ENCODE data around the gene KLHL29. TPM values are rescaled to one million over a fixed set of nuclear protein-coding genes. Genes with fewer than 3 reads are reported as not detected.

KLHL29 gene
- polyA plus RNA-seq, 3 donors: 0.03 TPM; not detected in 2

DNA sequence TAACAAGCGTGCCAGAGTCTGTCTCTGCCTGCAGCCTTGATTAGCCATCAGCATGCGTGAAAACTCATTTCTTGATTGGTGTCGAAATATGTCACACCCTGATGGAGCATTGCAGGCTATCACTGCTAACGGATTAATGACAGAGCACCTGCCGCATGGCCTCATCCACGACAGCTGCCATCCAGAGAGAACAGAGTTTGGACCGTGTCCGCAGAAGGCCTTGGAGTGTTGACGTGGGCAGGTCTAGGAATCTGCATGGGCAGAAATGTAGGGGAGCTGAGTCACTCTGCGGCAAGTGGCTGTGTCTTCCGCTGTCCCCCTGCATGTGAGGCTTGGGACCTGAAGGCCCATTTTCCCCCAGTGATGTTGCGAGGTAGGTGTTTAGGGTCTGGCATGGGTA is 43.0 kb downstream of the KLHL29 start:
- Histone ChIP-seq H3K9me3 (replicated peaks in 1 of 2; ENCODE audit: control insufficient read depth in 1 of 2, insufficient read depth in 1 of 2, low read length in 2 of 2) (no peaks in the 10 kb centered on the region), H3K27ac (ENCODE audit: low read depth in 1 of 2, low read length in 2 of 2) (no peak overlapping the region), H3K4me2 (replicated peaks; ENCODE audit: extremely low read depth, low read length, poor library complexity, severe bottlenecking) (no peak overlapping the region), H3K27me3 (ENCODE audit: control insufficient read depth in 2 of 2, insufficient read depth in 2 of 2, low read length in 2 of 2) (no peaks in the 10 kb centered on the region), H3K36me3 (replicated peaks in 1 of 2; ENCODE audit: control insufficient read depth in 1 of 2, insufficient read depth in 2 of 2, low read length in 2 of 2) (no peaks in the 10 kb centered on the region), H2AFZ (ENCODE audit: insufficient read depth, low read depth, low read length, poor library complexity, severe bottlenecking) (no peak overlapping the region), H3K4me1 (ENCODE audit: control insufficient read depth in 1 of 2, insufficient read depth in 2 of 2, low read length in 2 of 2) (no peaks in the 10 kb centered on the region), H4K20me1 (ENCODE audit: insufficient read depth, low read length) (no peaks in the 10 kb centered on the region), H3K4me3 (replicated peaks in 1 of 3; ENCODE audit: low read depth in 2 of 3, low read length in 3 of 3) (no peak overlapping the region), H3K79me2 (ENCODE audit: insufficient read depth, low read length) (no peaks in the 10 kb centered on the region), H3K9ac (ENCODE audit: insufficient read depth, low read length, poor library complexity, severe bottlenecking) (no peak overlapping the region)
- no peak for DNase-seq
- H3K27me3 Mint-ChIP-seq (ENCODE audit: low read depth in 3 of 3): peaks cover 4 to 15% (median 13%) of the 10 kb centered on the region in 3 donors
- TF ChIP-seq, protein P1, sequence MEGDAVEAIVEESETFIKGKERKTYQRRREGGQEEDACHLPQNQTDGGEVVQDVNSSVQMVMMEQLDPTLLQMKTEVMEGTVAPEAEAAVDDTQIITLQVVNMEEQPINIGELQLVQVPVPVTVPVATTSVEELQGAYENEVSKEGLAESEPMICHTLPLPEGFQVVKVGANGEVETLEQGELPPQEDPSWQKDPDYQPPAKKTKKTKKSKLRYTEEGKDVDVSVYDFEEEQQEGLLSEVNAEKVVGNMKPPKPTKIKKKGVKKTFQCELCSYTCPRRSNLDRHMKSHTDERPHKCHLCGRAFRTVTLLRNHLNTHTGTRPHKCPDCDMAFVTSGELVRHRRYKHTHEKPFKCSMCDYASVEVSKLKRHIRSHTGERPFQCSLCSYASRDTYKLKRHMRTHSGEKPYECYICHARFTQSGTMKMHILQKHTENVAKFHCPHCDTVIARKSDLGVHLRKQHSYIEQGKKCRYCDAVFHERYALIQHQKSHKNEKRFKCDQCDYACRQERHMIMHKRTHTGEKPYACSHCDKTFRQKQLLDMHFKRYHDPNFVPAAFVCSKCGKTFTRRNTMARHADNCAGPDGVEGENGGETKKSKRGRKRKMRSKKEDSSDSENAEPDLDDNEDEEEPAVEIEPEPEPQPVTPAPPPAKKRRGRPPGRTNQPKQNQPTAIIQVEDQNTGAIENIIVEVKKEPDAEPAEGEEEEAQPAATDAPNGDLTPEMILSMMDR (IDR thresholded peaks at IDR 0.05): no peak
- no peaks in the 10 kb centered on the region for H3K4me1 Mint-ChIP-seq
- H3K27ac Mint-ChIP-seq: no peak overlapping the region
- no peak overlapping the region for H3K4me3 Mint-ChIP-seq
- no peaks in the 10 kb centered on the region for H3K36me3 Mint-ChIP-seq
- intact Hi-C loops (cut with micrococcal nuclease): no loop called here
- peaks cover 0 to 2% (median 0%) of the 10 kb centered on the region in 7 donors for H3K9me3 Mint-ChIP-seq
- 83% methylated on average over 9 of the region's 12 CpGs for WGBS (ENCODE audit: insufficient coverage)

DNA sequence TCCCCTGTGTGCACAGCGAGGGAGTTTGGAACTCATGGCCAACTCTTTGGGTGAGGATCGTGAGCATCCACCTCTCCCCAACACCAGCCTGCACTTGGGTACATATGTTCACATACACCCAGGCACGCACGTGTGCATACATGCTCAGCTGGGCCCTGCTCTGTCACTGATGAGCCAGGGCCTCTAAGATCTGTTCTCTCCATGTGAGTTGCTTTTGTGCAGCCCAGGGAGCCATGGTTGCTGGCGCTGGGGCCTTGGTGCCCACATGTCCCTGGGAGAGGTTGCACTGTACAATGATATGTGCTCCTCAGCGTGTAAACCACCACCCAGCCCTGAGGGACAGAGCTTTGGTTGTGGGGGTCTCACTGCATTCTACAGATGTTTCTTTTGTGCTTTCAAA is 44.1 kb downstream of the KLHL29 start:
- intact Hi-C loops (cut with micrococcal nuclease): no loop called here
- no peaks in the 10 kb centered on the region for H3K36me3 ChIP-seq (replicated peaks in 1 of 2; ENCODE audit: control insufficient read depth in 1 of 2, insufficient read depth in 2 of 2, low read length in 2 of 2)
- no peak for DNase-seq
- Mint-ChIP-seq H3K4me1 (no peaks in the 10 kb centered on the region), H3K27ac (no peak overlapping the region), H3K27me3 (ENCODE audit: low read depth in 3 of 3) (peaks cover 7 to 15% (median 12%) of the 10 kb centered on the region in 3 donors), H3K4me3 (no peak overlapping the region), H3K9me3 (peaks cover 0 to 2% (median 0%) of the 10 kb centered on the region in 7 donors), H3K36me3 (no peaks in the 10 kb centered on the region)
- TF ChIP-seq, protein P1 (IDR thresholded peaks at IDR 0.05): no peak
- H4K20me1 ChIP-seq (ENCODE audit: insufficient read depth, low read length): no peaks in the 10 kb centered on the region
- H3K9ac ChIP-seq (ENCODE audit: insufficient read depth, low read length, poor library complexity, severe bottlenecking): no peak overlapping the region
- no peak overlapping the region for H3K4me3 ChIP-seq (replicated peaks in 1 of 3; ENCODE audit: low read depth in 2 of 3, low read length in 3 of 3)
- no peak overlapping the region for H3K27ac ChIP-seq (ENCODE audit: low read depth in 1 of 2, low read length in 2 of 2)
- H3K27me3 ChIP-seq (ENCODE audit: control insufficient read depth in 2 of 2, insufficient read depth in 2 of 2, low read length in 2 of 2): no peaks in the 10 kb centered on the region
- no peaks in the 10 kb centered on the region for H3K9me3 ChIP-seq (replicated peaks in 1 of 2; ENCODE audit: control insufficient read depth in 1 of 2, insufficient read depth in 1 of 2, low read length in 2 of 2)
- WGBS (ENCODE audit: insufficient coverage): 98% methylated on average over 5 of the region's 6 CpGs
- H3K4me2 ChIP-seq (replicated peaks; ENCODE audit: extremely low read depth, low read length, poor library complexity, severe bottlenecking): no peak overlapping the region
- H3K79me2 ChIP-seq (ENCODE audit: insufficient read depth, low read length): no peaks in the 10 kb centered on the region
- no peaks in the 10 kb centered on the region for H3K4me1 ChIP-seq (ENCODE audit: control insufficient read depth in 1 of 2, insufficient read depth in 2 of 2, low read length in 2 of 2)
- no peak overlapping the region for H2AFZ ChIP-seq (ENCODE audit: insufficient read depth, low read depth, low read length, poor library complexity, severe bottlenecking)
